ENCODE measurements around the gene STK39.

STK39 gene

DNA sequence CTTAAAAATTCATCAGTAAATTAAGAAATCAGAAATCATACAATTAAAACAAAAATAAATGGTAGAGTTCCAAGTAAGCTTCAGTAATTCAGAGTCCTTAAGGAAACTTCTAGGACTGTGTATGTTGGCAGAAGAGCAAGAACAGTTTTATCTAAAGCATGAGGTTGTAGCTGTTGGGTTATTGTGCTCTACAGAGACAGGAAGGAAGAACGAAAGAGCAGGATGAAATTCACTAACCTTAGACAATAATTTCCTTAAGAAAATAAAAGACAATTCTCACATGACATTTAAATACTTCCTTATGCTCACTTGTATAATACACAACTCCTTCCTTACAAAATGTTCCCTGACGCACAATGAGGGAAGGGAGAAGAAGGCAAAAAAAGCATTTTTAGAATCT lies 133.4 kb downstream of the STK39 start:
- no peaks in the 10 kb centered on the region for H3K36me3 ChIP-seq (ENCODE audit: control insufficient read depth, insufficient read depth, low read length)
- peaks cover 3% of the 10 kb centered on the region for H3K4me1 ChIP-seq
- H3K79me2 ChIP-seq, result peaks cover 3% of the 10 kb centered on the region
- TF ChIP-seq, protein P1, sequence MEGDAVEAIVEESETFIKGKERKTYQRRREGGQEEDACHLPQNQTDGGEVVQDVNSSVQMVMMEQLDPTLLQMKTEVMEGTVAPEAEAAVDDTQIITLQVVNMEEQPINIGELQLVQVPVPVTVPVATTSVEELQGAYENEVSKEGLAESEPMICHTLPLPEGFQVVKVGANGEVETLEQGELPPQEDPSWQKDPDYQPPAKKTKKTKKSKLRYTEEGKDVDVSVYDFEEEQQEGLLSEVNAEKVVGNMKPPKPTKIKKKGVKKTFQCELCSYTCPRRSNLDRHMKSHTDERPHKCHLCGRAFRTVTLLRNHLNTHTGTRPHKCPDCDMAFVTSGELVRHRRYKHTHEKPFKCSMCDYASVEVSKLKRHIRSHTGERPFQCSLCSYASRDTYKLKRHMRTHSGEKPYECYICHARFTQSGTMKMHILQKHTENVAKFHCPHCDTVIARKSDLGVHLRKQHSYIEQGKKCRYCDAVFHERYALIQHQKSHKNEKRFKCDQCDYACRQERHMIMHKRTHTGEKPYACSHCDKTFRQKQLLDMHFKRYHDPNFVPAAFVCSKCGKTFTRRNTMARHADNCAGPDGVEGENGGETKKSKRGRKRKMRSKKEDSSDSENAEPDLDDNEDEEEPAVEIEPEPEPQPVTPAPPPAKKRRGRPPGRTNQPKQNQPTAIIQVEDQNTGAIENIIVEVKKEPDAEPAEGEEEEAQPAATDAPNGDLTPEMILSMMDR (IDR thresholded peaks at IDR 0.05), result no peak
- no peaks in the 10 kb centered on the region for H3K9me3 ChIP-seq (ENCODE audit: control insufficient read depth, low read length)
- no peak overlapping the region for H3K9ac ChIP-seq
- no peak overlapping the region for H2AFZ ChIP-seq
- no peaks in the 10 kb centered on the region for H3K27me3 ChIP-seq (ENCODE audit: control insufficient read depth, insufficient read depth, low read length)
- H3K4me3 ChIP-seq (ENCODE audit: low read depth, low read length), result no peak overlapping the region
- no peak overlapping the region for H3K27ac ChIP-seq
- H3K4me2 ChIP-seq (ENCODE audit: low read length), result no peak overlapping the region

DNA sequence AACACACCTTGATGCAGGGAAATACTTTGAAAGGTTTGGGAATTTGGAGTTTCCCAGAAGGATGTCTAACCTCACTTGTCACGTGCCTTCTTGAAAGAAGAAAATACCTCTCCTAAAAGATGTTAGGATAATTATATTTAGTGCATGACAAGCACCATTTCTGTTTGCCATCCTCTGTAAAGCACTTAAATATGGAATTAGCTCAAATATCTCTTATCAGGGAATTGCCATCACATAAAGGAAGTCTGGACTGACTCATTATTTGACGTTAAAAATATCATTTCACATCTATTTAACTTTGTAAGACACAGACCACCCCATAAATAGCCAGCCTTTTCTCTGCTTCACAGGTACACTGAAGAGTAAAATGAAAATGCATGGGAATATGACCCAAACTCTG lies 140.1 kb downstream of the STK39 start:
- no peak overlapping the region for H3K27ac ChIP-seq
- H2AFZ ChIP-seq, result no peak overlapping the region

DNA sequence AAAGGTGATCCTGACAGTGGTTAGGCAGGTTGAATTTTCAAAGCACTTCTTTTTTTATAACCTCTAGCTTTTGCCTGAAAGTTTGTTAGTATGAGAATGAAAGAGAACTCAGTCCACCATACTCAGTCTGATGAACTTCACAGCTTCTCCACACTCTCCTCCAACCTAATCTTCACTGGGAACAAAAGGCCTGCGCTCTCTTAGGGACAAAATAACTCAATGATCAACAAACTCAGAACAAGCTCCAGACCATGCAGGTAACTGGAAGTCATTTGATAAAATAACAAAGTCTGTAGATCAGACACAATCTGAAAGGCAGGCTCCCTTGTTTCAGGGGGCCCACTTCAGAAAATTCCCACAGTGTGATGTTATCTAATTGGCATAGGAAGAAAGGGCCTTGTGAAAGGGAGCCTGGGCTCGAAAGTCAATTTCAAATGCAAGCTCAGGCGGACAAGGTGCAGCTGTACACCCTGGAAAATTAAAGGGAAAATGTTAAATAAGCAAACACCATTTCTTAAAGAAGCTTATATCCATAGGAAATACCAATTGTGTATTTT lies 142.2 kb downstream of the STK39 start:
- Histone ChIP-seq H3K9ac (no peak overlapping the region), H3K79me2 (no peaks in the 10 kb centered on the region), H3K4me1 (no peaks in the 10 kb centered on the region), H3K27me3 (ENCODE audit: control insufficient read depth, insufficient read depth, low read length) (no peaks in the 10 kb centered on the region), H3K9me3 (ENCODE audit: control insufficient read depth, low read length) (no peaks in the 10 kb centered on the region), H3K27ac (no peak overlapping the region), H2AFZ (no peak overlapping the region), H3K4me3 (ENCODE audit: low read depth, low read length) (no peak overlapping the region), H3K4me2 (ENCODE audit: low read length) (no peak overlapping the region), H3K36me3 (ENCODE audit: control insufficient read depth, insufficient read depth, low read length) (no peaks in the 10 kb centered on the region)
- TF ChIP-seq, protein P1 (IDR thresholded peaks at IDR 0.05), result no peak

More for the DNA sequence above, 140.1 kb downstream of the STK39 start:
- Histone ChIP-seq H3K36me3 (ENCODE audit: control insufficient read depth, insufficient read depth, low read length) (no peaks in the 10 kb centered on the region), H3K4me2 (ENCODE audit: low read length) (no peak overlapping the region), H3K4me3 (ENCODE audit: low read depth, low read length) (no peak overlapping the region), H3K4me1 (no peaks in the 10 kb centered on the region), H3K9ac (no peak overlapping the region), H3K27me3 (ENCODE audit: control insufficient read depth, insufficient read depth, low read length) (no peaks in the 10 kb centered on the region), H3K9me3 (ENCODE audit: control insufficient read depth, low read length) (no peaks in the 10 kb centered on the region), H3K79me2 (no peaks in the 10 kb centered on the region)
- TF ChIP-seq, protein P1 (IDR thresholded peaks at IDR 0.05), result no peak

DNA sequence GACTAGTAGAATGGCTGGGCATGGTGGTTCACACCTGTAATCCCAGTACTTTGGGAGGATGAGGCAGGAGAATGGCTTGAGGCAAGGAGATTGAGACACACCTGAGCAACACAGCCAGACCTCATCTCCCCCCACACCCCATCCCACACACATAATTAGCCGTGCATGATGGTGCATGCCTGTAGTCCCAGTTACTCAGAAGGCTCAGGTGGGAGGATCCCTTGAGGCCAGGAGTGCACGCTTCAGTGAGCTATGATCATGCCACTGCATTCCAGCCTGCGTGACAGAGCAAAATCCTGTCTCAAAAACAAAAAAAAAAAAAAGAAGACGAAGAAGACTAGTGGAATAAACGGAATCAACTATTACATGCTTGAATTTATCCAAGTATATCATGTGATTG lies 150.0 kb downstream of the STK39 start:
- no peaks in the 10 kb centered on the region for H3K79me2 ChIP-seq
- no peak overlapping the region for H2AFZ ChIP-seq
- H3K27me3 ChIP-seq (ENCODE audit: control insufficient read depth, insufficient read depth, low read length), result no peaks in the 10 kb centered on the region
- H3K9me3 ChIP-seq (ENCODE audit: control insufficient read depth, low read length), result no peaks in the 10 kb centered on the region
- no peak overlapping the region for H3K9ac ChIP-seq
- TF ChIP-seq, protein P1 (IDR thresholded peaks at IDR 0.05), result no peak
- H3K4me3 ChIP-seq (ENCODE audit: low read depth, low read length), result no peak overlapping the region
- H3K4me2 ChIP-seq (ENCODE audit: low read length), result no peak overlapping the region
- H3K36me3 ChIP-seq (ENCODE audit: control insufficient read depth, insufficient read depth, low read length), result no peaks in the 10 kb centered on the region
- H3K27ac ChIP-seq, result no peak overlapping the region
- peaks cover 6% of the 10 kb centered on the region for H3K4me1 ChIP-seq

DNA sequence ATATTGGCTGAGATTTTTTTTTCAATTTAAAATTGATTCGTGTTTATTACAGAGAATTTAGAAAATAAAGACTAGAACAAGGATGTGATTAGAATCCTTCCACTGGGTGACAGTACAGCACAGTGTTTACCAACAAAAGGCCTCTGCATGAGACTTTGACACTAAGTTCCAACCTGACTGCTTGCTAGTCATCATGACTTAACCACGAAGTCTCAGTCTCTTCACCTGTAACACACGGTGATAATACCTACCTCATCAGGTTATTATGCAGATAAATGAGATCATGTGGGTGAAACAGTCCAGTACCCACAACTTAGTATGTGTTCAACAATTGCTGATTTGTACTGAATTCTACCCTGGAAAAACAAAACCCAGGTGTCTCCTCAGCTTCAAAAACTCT lies 151.2 kb downstream of the STK39 start:
- peaks cover 6% of the 10 kb centered on the region for H3K4me1 ChIP-seq
- H3K27me3 ChIP-seq (ENCODE audit: control insufficient read depth, insufficient read depth, low read length), result no peaks in the 10 kb centered on the region
- no peaks in the 10 kb centered on the region for H3K79me2 ChIP-seq
- H3K4me2 ChIP-seq (ENCODE audit: low read length), result no peak overlapping the region
- H3K9ac ChIP-seq, result no peak overlapping the region
- H2AFZ ChIP-seq, result no peak overlapping the region
- TF ChIP-seq, protein P1 (IDR thresholded peaks at IDR 0.05), result no peak
- no peaks in the 10 kb centered on the region for H3K36me3 ChIP-seq (ENCODE audit: control insufficient read depth, insufficient read depth, low read length)
- no peaks in the 10 kb centered on the region for H3K9me3 ChIP-seq (ENCODE audit: control insufficient read depth, low read length)
- no peak overlapping the region for H3K27ac ChIP-seq
- no peak overlapping the region for H3K4me3 ChIP-seq (ENCODE audit: low read depth, low read length)

Data from parathyroid adenoma (tissue), 2 donors.